Measurements from ENCODE around the gene CERK. TPM values are rescaled to one million over a fixed set of nuclear protein-coding genes. Genes with fewer than 3 reads are reported as not detected.

CERK gene
- total and polyA plus RNA-seq, 2 of the 13 experiments (the other 11 are each of a cell fraction or from before 2014, with no cell fraction given), result 40.3 to 41.9 TPM

GRCh38 chr22:46742576-46743221 is 4.6 kb upstream of the CERK start:
- intact Hi-C loops (cut with micrococcal nuclease; ENCODE audit: unreplicated experiment) (no loop called here), in situ Hi-C loops (cut with HindIII; ENCODE audit: extremely low pct_ligation_motif_present, low pct_unique_long_range_greater_than_20kb) (no loop called here)
- no TSS peak for BruUV-seq (replicated peaks)
- Histone ChIP-seq H3K4me1 (ENCODE audit: insufficient read depth, low read length) (peaks cover 74% of the 10 kb centered on the region), H4K20me1 (ENCODE audit: insufficient read depth, low read length) (no peaks in the 10 kb centered on the region), H3K9ac (ENCODE audit: insufficient read depth, low read depth, low read length) (no peak overlapping the region), H3K27me3 (ENCODE audit: control insufficient read depth in 1 of 2, insufficient read depth in 2 of 2, low read length in 2 of 2) (peaks cover 0 to 13% of the 10 kb centered on the region in 2 experiments; a peak in 2 of 5 replicates), H3K4me2 (ENCODE audit: low read depth, low read length) (no peak overlapping the region), H3K79me2 (ENCODE audit: insufficient read depth, low read length) (no peaks in the 10 kb centered on the region), H2AFZ (ENCODE audit: low read length) (no peak overlapping the region), H3K36me3 (replicated peaks in 1 of 2; ENCODE audit: control insufficient read depth in 1 of 2, insufficient read depth in 2 of 2, low read length in 2 of 2) (no peaks in the 10 kb centered on the region), H3K4me3 (replicated peaks in 1 of 3; ENCODE audit: insufficient read depth in 1 of 3, low read depth in 2 of 3, low read length in 3 of 3) (no peak overlapping the region), H3K27ac (ENCODE audit: extremely low read length, insufficient read depth, low read length) (no peak overlapping the region), H3K9me3 (ENCODE audit: low read length) (no peaks in the 10 kb centered on the region)
- CTCF ChIA-PET (ENCODE audit: low intra/inter-chr PET ratio, low total read pairs), result no interaction called here
- POLR2A ChIA-PET, result interaction anchor here (1.6 to 2.2 kb wide), 2 partner anchors 11 to 130 kb away, joined by 3 to 11 read pairs; no protein-coding TSS in a partner anchor
- 72% methylated on average over 3 of the region's 6 CpGs for WGBS (ENCODE audit: low lambda C conversion rate)
- FAIRE-seq, result no peak
- no peak for TF ChIP-seq ZNF292 (CRISPR knock-in tag; IDR thresholded peaks at IDR 0.05; ENCODE audit: borderline replicate concordance, low read depth)
- TF ChIP-seq AKAP8 (CRISPR knock-in tag; IDR thresholded peaks at IDR 0.05), result 0 out of 2 replicates have a peak, but pooled peaks have one; percentile 48
- no peak for ATAC-seq
- no peak for DNase-seq (ENCODE audit: low spot score)

DNA sequence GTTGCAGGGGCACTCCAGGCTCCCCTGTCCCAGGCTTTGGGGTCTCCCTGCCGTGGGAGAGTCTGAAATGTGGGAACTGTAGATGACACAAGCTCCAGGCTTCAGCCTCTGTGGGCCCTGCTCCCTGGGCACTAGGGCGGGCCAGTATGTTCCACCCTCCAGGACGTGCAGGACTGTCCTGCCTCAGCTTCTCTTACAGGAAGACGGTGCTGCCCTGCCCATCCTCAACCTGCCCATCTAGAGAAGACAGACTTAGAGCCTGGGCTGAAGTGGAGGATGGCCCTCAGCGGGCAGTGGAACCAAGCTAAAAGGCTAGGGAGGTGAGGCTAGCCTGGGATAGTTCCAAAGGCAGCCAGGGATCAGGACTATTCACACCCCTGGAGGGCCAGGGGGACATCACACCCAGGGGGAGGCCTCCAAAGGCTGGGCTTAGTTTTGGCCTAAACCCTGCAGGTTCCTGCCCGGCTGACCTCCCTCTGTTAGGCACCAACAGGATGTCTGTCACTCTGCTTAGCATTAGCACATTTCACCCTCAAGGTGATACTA is 4.0 kb upstream of the CERK start:
- peaks cover 70% of the 10 kb centered on the region for H3K4me1 ChIP-seq (ENCODE audit: insufficient read depth, low read length)
- in situ Hi-C loops (cut with HindIII; ENCODE audit: extremely low pct_ligation_motif_present, low pct_unique_long_range_greater_than_20kb), result no loop called here
- TF ChIP-seq, protein P1, sequence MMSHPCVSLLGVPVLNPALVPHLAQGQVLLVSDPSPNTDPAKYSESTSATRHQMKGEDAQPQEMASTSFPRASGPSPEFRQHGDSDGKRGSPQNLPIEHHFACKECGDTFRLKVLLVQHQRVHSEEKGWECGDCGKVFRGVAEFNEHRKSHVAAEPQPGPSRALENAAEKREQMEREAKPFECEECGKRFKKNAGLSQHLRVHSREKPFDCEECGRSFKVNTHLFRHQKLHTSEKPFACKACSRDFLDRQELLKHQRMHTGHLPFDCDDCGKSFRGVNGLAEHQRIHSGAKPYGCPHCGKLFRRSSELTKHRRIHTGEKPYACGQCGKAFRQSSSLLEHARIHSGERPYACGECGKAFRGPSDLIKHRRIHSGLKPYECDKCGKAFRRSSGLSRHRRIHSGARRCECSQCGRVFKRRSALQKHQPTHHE (CRISPR knock-in tag; IDR thresholded peaks at IDR 0.05; ENCODE audit: borderline replicate concordance), result no peak
- TF ChIP-seq ARID3A (IDR thresholded peaks at IDR 0.05; ENCODE audit: low read depth, low read length) (no peak), TBL1XR1 (IDR thresholded peaks at IDR 0.05; ENCODE audit: borderline replicate concordance, low read length, partially characterized antibody) (no peak), ZNF609 (CRISPR knock-in tag; IDR thresholded peaks at IDR 0.05; ENCODE audit: borderline replicate concordance) (no peak), SPEN (CRISPR knock-in tag; IDR thresholded peaks at IDR 0.05; ENCODE audit: low read depth) (no peak), IRF2 (CRISPR knock-in tag; IDR thresholded peaks at IDR 0.05) (no peak)

More for the DNA sequence above, 4.0 kb upstream of the CERK start:
- DNase-seq (ENCODE audit: low spot score) (no peak), ATAC-seq (no peak), FAIRE-seq (no peak)
- Histone ChIP-seq H3K27ac (ENCODE audit: extremely low read length, insufficient read depth, low read length) (no peak overlapping the region), H3K9me3 (ENCODE audit: low read length) (no peaks in the 10 kb centered on the region), H3K4me2 (ENCODE audit: low read depth, low read length) (no peak overlapping the region), H4K20me1 (ENCODE audit: insufficient read depth, low read length) (0 out of 2 replicates have a peak, but pooled peaks cover 2% of the 10 kb centered on the region), H3K79me2 (ENCODE audit: insufficient read depth, low read length) (peaks cover 5% of the 10 kb centered on the region), H3K4me3 (replicated peaks in 1 of 3; ENCODE audit: insufficient read depth in 1 of 3, low read depth in 2 of 3, low read length in 3 of 3) (no peak overlapping the region), H2AFZ (ENCODE audit: low read length) (no peak overlapping the region), H3K27me3 (ENCODE audit: control insufficient read depth in 1 of 2, insufficient read depth in 2 of 2, low read length in 2 of 2) (peaks cover 0 to 6% of the 10 kb centered on the region in 2 experiments; a peak in 2 of 5 replicates), H3K36me3 (replicated peaks in 1 of 2; ENCODE audit: control insufficient read depth in 1 of 2, insufficient read depth in 2 of 2, low read length in 2 of 2) (no peaks in the 10 kb centered on the region), H3K9ac (ENCODE audit: insufficient read depth, low read depth, low read length) (no peak overlapping the region)
- ChIA-PET POLR2A (interaction anchor here (1.6 to 4.0 kb wide), 3 partner anchors 9 to 129 kb away, joined by 3 to 29 read pairs (median 11); no protein-coding TSS in a partner anchor), CTCF (ENCODE audit: low intra/inter-chr PET ratio, low total read pairs) (no interaction called here)
- 75% methylated on average over 2 of the region's 6 CpGs for WGBS (ENCODE audit: low lambda C conversion rate)
- BruUV-seq (replicated peaks), result no TSS peak
- intact Hi-C loops (cut with micrococcal nuclease; ENCODE audit: unreplicated experiment), result no loop called here

All from HepG2 (cell line).